HS-5 (cell line): Measurements from ENCODE around the gene PTPRM.
"Not testable (repeated sequence)": the region's sequence is repeated elsewhere in the genome, so short reads cannot be mapped to it uniquely, and the experiment has no call there.

Experiments
- DNase-seq: peaks from one replicate; pipeline ENCODE4 v3.0.0-alpha.2; 2012; ENCODE audit warnings: low read depth

PTPRM gene

DNA sequence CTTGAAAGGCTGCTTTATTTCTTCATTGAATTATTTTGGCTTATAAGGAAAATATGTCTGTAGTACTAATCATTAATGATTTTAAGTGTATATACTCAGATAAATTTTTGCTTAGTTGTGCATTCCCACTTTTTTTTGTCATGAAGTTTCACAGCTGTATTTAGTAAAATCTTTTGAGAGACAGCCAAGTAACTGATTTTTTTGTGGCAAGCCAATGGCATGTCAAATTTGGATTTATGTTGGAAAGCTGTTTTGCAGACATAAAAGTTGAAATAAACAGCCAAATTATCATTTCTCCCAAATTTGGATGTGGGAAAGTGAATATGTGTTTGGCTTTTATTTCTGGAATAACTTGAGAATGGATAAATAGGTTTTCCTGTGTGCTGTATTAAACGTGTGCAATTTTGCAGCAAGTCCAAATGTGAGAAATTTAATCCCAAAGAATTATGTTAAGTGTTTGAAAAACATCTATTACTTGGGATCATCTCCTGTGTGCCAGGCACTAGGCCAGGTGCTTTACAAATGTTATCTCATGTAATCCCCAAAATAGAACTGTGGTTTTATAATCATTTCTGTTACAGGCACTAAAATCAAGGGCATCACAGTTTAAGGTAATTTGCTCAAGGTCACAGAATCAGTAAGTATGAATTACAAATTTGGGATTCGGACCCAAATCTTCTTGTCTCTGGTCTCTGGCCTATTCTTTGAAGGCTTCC is 160.4 kb downstream of the PTPRM start:
- no peak for DNase-seq

DNA sequence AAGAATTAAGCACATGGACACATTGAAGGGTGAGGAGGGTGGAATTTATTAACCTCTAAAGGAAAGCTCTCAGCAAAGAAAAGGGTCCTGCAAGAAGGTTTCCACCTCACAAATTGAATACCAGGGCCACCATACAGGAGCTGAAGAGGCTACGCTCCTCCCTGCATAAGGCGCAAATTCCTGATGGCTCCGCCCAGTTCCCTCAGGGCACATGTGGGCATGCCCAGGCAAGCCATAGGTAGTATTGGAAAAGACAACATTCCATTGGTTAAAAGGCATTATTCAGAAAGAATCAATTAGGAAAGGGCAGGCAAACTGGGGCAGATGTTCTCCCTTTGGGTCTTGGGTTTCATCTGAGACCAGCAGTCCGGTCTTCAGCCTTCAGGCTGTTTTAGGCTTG is 161.2 kb downstream of the PTPRM start:
- DNase-seq, result no peak

DNA sequence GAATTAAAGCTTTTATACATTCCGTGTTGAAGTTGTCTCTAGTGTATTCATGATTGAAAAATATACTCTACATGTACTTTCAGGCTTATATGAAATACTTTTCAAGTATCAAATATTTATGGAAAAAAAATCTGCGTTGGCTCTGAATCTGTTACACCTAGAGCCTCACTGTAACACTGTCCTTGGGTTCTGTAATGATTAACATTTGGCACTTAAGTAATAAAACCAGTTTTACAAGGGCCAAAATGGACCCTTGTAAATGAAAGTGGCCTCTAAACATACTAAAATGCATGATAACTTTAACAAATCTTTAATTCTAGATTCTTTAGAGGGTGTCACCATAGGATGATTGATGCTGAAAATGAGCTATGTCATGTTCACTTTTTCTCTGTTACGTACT is 162.8 kb downstream of the PTPRM start:
- DNase-seq, result no peak

DNA sequence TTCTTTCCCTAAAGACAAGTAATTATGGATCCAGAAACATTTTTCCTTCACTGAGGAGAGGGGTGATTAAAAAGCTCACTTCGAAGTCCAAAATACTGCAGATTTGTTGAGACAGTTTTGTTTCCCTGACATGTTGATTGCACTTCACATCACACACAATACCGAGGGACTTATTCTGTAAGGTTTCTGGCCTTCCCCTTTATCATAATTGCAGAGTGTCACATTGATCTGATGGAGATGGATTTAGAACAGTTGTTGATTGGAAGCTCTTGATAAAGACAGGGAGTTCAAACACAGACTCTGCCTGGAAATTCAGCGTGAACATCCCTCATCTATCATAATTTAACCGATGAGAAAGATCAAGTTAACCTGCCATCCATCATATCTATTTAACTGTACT is 163.6 kb downstream of the PTPRM start:
- no peak for DNase-seq

DNA sequence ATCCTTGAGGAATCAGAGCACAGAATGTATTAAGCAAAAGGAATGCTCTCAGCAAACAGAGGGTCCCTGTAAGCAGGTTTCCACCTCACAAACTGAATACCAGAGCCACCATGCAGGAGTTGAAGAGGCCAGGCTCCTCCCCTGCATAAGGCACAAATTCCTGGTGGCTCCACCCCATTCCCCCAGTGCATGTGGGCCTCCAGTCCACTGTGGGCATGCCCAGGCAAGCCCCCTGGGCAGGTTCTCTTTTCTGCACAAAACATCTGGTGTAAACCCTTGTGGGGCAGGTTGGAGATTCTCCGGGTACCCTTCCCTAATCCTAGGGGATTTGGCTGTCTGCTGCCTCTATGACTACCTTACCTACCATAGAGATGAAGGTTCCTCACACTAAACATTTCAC is 166.5 kb downstream of the PTPRM start:
- no peak for DNase-seq

DNA sequence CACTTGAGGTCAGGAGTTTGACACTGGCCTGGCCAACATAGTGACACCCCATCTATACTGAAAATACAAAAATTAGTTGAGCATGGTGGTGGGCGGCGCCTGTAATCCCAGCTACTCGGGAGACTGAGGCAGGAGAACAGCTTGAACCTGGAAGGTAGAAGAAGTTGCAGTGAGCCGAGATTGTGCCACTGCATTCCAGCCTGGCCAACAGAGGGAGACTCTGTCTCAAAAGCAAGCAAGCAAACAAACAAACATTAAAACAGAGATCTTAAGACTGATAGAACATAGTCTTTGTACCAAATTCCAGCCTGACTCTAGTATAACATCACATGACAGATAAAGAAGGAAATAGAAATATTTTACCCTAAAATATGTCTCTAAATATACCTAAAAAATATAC is 168.1 kb downstream of the PTPRM start:
- no peak for DNase-seq

DNA sequence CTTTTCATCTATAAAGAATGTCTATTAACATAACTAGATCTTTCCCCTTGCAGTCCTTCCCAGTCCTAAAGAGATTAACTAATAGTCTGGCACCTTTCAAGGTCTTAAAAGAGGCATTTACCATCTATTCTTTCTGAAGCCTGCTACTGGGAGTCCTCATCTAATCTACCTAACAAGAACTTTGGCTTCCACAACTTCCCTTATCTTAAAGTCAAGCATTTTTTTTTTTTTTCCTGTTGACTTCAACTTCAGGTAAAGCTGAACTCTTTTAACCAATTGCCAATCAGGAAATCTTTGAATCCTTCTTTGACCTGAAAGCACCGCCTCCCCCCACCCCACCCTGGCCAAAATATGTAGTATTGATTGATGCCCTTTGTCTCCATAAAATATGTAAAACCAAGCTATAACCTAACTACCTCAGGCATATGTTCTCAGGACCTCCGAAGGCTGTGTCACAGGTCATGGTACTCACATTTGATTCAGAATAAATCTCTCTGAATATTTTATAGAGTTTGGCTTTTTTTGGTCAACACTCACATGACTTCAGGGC is 168.6 kb downstream of the PTPRM start:
- no peak for DNase-seq

DNA sequence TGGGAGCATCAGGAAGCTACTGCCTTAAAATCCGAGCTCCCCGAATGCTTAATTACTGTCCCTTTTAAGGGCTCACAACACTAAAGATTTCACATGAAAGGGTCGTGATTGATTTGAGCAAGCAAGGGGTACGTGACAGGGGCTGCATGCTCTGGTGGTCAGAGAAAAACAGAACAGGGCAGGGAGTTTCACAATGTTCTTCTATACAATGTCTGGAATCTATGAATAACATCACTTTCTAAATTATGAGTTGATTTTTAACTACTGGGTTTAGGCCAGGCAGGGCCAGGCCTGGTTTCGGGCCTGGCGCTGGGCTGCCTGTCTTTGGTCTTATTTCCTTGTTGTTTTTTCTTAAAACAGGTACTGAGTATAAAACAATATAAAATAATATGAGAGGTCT is 169.4 kb downstream of the PTPRM start:
- DNase-seq, result not testable (repeated sequence)

DNA sequence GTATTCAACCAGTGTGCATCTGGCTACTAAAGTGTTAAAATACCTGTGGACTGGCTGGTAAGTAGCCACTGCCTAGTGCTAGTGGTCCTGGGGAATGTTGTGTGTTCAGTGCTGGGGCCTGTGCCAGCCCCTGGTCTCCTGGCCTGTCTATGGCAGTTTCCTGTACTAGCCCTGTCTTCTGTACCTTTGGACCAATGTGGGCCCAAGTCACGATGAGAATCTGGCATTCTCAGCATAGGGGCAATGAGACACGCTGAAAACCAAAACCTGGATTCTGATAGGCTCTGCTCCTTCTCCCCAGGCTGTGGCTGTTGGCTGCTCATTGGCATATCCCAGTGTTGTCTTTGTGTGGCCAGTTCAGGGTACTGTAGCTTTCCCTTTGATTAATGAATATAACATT is 170.4 kb downstream of the PTPRM start:
- DNase-seq, result no peak

DNA sequence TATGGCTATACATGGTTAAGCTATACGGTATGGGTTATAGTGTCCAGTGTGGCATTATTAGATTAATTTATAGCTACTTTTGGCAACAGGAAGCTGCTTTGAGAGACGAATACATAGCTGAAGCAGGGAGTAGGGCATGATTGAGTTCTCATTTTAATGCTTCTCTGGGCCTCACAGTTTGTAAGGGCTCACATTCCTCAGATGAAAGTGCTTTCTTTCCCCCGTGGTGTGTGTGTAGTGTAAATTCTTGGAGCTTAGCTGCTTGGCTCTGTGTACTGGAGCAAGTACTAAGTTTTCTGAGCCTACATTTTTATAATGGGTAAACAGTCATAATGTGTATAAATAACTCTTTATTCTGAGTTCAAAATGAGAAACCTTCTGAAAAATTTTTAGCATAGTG is 173.7 kb downstream of the PTPRM start:
- no peak for DNase-seq

DNA sequence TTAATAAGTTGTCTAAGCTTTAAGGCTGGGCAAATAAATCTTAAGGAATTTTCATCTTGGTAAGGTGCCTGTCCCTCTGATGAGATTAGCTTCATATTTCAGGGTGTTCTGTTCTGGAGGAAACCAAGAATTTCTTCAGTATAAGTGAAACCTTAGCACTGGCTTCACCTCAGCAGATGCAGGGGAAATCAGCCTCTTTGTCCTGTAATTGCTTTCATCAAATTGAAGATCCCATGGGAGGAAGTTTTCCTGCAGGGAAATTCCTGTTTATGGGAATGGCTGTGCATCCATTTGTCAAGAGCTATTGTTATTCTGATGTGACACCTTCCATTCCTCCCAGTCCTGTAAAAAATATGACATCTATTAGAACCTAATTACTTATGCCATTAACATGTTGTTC is 174.5 kb downstream of the PTPRM start:
- no peak for DNase-seq

DNA sequence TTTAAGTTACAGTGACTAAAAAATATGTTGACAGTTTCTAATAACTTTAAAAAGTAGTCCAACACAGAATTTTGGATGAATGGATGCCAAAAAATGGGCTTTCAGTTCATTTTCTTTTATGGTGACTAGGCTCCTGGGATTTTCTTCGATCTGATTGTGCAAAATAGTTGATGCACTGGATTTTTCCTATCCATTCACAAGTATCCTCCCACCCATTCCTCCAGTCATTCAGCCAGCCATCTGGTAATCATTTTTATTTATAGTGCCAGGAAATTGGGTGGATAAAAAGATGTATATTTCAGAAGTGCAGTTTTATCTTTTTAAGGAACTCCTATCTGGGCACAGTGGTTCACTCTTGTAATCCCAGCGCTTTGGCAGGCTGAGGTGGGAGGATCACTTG is 175.1 kb downstream of the PTPRM start:
- no peak for DNase-seq

DNA sequence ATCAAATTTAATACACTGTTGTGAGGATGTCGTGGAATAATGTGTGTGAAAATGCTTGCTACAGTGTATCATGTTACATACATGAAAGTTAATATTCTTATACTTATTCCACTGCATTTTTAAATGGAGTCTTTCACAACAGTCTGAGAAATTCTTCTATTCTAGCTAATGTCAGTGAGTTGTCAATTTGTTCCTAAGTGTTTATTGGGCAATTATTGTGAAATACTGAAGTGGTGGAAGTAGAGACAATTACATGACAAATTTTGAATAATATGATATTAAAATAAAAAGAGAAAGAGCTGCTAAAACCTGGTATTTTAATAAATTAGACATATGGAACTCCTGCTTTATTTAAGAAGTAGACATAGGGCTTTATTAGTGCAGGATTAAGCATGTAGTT is 176.1 kb downstream of the PTPRM start:
- DNase-seq, result no peak

DNA sequence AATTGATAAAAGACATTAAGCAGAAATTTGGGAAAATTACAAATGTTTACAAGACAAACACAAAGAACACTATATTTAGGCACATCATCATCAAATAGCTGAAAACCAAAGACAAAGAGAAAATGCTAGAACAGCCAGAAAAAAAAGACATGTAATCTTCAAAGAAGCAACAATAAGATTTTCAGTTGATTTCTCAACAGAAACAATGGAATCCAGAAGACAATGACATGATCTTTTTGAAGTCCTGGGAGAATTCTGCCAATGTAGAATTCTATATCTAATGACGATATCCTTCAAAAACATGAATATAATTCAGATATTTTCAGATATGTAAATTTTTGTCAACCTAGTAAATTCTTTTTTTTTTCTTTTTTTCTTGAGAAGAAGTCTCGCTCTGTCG is 179.0 kb downstream of the PTPRM start:
- no peak for DNase-seq

DNA sequence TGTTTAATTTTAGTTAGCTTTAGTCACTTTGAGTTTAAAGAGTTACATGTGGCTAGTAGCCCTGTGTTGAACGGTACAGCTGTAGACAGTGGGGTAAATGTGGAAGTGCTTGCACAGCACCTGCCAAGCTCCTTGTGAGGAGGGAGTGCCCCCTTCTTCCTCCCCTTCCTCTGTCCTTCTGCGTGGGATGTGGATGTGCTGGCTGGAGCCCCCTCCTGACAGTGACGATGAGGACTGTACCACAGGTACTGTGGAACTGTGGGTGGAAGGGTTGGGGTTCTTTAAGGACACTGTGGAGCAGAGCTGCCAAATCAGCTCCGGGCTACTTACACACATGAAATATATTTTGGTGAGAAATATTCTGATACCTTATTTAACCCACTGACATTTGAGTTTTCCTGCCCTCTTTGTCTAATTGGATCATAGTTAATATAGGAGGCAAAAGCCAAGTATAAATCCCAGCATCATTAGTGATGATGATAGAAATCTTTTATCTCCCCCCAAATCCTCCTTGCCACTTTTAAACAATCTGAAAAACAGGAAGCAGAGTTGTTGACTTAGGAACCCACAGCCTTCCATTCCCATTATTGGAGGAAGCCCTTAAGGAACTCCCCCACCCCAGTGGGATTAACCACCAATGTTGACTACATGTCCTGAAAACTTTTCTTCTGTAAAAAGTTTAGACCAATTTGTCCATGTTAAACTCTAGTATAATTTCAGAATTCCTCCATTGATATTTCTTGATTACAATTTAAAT is 181.3 kb downstream of the PTPRM start:
- no peak for DNase-seq

DNA sequence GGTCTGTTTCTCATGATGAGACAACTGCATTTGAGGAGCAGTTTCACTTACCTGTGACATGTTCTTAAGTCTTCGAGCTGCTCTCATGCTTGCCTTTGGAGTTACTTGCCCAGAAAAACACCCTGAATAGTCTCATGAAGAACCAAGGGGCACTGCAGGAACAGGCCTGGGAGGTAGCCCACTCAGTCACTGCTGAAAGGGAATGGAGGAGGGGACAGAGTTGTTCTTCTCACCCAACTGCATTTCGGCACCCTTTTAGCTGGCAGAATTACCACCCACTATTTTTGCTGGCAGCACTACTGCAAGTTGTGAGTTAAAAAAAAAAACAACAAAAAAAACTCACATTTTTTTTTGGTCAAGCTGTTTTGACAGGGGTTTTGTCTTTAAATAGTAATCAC is 181.9 kb downstream of the PTPRM start:
- DNase-seq, result no peak

DNA sequence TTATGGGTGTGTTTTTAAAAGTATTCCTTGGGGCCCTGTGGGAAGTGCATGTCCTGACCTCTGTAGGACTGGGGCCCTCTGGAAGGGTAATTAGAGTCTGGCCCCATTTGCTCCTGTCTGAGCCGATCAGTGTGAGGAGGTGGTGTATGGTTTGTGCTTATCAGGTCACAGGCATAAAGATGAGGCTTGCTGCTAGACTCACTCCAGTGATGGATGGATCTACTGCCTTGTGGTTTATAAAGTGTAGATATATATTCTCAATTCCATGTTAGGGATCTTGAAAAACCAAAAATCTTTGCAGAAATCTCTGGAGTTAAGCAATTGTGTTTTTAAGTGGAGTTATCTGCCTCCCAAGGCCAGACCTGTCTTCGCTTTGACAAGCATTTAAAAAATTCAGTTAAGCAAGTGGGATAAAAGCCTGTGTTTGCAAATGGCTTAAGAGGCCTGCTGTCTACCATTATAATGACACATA is 182.4 kb downstream of the PTPRM start:
- DNase-seq, result no peak

DNA sequence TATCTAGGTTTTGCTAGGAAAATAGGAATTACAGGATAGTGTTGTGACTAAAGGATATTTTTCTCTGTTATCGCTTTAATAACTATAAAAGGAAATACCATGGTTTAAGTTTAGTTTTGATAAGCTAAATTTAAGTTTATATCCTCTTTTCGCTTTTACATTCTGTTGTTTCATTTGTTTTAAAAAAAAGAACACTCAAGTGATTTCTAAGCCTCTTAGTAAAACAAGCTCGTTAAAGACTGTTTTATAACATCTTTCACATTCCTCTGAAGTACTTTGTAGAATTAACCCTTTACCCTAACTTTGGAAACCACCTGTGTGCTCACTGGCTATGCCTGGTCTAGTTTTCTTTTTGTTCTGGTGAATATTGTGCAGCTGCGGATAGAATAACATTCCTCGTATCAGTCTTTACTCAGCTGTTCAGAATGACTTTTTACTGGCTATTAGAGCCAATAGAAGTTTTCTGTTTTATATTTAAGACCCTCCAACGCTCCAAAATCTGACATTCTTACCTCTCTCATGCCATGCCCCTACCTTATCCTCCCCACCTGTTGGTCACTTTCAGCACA is 183.1 kb downstream of the PTPRM start:
- DNase-seq, result no peak

DNA sequence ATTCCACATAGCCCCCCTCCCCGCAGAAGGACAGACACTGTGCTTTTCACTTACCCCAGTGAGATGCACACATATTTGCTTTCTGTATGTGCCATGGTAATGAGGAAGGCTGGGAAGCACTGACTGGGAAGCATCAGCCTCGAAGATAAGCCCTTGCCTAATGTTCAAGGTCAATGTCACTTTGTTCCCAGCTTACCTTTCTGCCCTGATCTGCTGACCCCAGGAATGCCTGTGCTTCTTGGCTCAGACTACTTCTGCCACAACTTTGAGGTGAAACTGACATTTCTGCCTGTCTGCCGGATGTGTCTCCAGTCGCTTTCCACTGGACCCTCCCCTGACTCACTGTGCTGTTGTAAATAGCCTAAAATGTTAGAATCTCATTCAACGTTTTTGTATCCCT is 183.8 kb downstream of the PTPRM start:
- no peak for DNase-seq

DNA sequence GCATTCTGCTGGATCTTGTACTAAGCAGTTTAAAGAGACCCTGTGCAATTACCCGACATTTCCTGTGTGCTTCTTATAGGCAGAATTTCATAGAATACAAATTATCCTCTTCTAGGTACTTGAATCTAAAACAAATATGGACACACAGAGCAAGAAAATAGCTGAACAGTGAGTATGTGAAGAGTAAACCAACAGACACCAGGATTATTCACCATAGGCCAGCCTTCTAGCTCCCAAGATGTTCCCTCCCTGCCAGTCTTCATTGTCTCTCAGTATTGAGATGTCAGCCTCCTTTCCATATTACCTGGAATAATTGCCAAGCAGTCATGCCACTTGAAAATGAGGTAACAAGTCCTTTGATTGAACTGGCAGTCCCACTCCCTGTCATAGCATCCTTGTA is 187.1 kb downstream of the PTPRM start:
- DNase-seq, result no peak

DNA sequence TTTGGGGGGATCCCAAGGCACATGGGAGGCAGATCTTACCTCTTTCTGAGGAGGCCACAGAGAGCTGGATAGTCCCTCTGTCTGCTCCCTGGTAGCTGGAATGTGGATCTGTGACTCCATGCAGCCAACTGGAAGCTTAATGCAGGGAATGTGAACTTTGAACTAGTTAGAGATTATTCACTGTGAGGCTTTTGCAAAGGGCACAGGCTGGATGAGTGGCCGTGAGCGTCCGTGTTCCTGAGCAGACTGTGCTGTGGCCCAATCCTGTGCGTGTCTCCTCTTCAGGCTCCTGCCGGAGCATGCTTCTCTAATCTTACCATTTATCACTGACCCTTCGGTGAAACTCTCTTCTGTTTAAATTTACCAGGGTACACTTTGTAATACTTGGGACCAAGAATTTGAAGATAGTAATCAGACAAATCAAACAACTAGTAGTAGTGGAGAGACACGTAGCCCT is 187.6 kb downstream of the PTPRM start:
- no peak for DNase-seq

DNA sequence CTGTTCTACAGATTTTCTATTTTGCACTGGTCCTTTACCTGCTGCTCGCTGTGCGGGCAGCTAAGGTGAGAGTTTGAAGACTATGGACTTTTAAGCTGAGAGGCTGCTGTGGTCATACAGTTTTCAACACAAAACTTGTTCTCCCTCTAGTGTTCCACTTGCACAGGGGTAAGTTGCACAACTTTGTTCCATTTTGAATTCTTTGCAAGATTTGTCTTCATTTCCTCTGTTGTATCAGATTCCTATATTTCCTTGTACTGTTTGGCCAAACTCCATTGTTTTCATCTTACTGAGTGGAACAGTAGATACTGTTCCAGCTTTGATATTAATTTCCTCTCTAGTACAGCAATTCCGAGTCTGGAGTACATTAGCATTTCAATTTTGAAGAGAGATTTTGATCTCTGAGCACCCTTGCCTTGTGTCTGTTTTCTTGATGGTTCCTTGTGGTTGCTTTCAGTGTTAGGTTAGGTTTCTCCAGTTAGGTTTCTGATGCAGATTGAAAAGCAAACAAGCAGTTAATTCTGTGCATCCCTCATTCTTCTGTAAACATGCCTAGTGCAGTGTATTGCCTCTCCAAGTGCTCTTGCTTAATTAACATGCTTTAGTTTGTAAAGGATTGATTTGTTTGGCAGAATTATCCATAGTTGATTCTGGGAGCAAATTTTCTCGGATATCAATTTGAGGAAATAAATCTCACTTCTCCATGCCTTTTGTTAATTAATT is 188.8 kb downstream of the PTPRM start:
- no peak for DNase-seq
